GM21528 (cell line): ENCODE data around the gene GLYATL3.

Source experiments
- ATAC-seq: cut with Tn5 transposase; IDR thresholded peaks from one replicate; pipeline ENCODE4 v1.9.1; 2021; ENCODE audit warnings: mild to moderate bottlenecking, moderate library complexity; ENCODE audit not compliant: unreplicated experiment, low FRiP score

The GLYATL3 gene

DNA sequence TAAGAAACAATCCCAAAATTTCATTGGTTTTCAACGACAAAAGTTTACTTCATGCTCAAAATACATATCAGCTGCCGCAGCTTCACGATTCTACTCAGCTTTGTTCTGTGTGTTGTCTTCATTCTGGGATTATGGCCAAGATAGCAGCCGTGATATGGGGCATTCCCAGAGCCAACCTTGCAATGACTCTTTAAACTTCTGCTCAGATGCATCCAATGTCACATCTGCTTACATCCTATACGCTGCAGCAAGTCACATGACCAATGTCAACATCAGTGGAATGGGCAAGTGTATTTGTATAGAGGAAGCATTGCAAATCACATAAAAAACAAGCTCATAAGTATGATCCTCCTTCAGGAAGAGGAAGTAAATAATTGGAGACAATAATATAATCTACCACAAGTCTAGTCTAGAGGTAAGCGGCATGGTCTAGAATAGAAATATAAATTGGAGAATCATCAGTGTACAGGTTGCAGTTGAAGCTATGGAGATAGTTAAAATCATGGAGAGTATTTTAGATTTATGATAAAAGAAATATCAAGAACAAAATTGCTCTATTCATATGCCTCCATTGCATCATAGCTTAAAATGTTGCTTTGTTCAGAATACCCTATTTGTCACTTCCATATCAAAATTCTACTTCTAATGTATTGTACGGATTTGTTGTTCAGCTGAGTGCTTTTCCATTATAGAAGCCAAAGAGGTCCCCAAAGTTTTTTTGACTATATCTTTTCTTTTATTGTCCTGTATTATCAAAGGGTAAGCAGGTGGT lies 43.5 kb downstream of the GLYATL3 start:
- ATAC-seq, result no peak

DNA sequence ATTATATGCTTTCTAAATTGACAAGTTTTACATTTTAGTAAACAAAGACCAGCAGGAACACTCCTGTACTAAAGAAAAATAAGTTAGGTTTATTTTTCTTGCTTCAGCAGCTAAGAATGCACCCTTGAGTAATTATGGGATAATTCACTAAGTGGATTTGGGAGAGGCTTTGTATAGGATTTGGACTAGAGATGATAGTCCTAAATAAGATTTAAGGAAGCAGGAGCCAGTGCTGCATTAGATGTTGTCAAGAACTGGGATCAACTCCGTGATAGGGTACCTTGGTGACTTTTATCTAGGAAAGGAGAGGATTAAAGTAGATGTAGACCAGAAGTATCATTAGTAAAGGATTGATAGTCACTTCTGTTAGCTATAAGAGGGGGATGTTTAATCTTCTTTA lies 46.6 kb downstream of the GLYATL3 start:
- no peak for ATAC-seq

DNA sequence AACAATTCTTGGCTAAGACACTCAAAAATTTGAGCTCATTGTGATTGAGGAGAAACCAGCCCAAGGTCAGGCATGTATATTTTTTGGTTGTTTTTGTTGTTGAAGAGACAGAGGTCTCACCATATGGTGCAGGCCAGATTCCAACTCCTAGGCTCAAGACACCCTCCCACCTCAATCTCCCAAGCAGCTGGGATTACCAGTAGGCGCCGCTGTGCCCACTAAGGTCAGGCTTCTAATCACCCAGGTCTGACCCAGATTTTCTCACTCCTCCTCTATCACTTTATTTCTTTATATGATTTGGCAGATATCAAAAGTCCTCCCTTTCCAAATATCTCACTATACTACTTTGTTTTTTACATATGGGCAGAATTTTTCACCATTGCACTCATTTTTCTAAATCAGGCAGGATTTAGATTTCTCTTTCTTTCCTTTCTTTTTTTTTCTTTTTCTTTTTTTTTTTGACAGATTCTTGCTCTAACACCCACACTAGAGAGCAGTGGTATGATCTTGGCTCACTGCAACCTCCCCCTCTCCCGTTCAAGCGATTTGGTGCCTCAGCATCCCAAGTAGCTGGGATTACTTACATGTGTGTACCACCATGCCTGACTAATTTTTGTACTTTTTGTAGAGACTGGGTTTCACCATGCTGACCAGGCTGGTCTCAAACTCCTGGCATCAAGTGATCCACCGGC lies 49.0 kb downstream of the GLYATL3 start:
- ATAC-seq, result no peak

DNA sequence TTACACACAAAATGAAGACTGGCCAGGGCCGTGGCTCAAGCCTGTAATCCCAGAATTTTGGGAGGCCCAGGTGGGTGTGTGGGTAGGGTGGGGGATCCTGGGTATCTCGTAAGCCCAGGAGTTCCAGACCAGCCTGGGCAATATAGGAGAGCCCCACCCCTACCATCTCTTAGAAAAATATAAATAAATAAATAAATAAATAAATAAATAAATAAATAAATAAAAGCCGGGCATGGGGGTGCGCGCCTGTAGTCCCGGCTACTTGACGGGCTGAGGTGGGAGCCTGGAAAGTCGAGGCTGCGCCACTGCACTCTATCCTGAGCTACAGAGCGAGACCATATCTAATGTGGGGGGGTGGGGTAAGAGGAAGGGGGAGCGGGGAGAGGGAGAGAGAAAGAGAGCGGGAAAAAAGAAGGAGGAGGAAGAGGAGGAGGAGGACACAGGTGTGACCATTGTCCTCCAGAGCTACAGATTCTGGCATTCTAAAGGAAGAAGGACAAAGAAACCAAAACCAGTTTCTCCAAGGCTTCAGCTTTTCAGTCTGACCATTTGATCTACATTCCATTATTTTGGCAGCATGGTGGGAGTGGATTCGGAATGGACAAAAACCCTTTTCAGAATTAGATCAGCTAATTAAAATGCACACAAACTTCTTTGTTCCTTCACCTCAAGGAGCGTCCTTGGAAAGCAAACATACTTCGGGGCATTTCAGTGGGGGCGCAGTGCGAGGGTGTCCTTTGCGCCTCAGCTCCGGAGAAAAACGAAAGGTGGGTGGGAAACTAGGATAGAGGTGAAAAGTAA lies 50.2 kb downstream of the GLYATL3 start:
- ATAC-seq, result no peak

DNA sequence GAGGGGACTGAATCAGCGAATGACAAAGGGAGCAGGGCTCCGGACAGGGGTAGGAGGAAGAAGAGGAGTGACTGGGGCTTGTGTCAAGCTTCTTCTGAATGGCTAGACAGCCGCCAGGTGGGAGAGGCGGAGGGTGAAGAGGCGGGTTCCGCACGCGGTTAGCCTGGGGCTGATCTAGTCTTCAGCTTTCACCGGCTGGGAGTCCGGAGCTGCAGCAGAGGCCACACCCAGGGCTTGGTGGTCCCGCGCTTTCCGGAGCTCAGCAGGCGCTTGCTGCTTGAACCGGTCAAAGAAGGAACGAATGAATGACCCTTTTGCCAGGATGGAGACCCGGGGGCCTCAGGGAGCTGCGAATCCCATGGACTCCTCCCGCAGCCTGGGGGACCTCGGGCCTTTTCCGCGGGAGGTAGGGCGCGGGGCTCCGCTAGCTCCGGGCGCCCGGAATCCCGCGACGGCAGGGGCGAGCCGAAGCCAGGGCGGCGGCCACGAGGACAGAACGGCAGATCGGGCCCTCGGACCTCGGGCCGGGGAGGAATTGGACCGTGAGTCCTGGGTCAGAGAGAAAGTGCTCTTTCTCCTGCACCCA lies 50.9 kb downstream of the GLYATL3 start, which contains the start of gene C6orf141:
TSS of gene C6orf141 (plus strand) at position 177 of the 586 bp plus-strand sequence. CDS start at position 302, 125 bp downstream.
- peak; percentile 78 for ATAC-seq

DNA sequence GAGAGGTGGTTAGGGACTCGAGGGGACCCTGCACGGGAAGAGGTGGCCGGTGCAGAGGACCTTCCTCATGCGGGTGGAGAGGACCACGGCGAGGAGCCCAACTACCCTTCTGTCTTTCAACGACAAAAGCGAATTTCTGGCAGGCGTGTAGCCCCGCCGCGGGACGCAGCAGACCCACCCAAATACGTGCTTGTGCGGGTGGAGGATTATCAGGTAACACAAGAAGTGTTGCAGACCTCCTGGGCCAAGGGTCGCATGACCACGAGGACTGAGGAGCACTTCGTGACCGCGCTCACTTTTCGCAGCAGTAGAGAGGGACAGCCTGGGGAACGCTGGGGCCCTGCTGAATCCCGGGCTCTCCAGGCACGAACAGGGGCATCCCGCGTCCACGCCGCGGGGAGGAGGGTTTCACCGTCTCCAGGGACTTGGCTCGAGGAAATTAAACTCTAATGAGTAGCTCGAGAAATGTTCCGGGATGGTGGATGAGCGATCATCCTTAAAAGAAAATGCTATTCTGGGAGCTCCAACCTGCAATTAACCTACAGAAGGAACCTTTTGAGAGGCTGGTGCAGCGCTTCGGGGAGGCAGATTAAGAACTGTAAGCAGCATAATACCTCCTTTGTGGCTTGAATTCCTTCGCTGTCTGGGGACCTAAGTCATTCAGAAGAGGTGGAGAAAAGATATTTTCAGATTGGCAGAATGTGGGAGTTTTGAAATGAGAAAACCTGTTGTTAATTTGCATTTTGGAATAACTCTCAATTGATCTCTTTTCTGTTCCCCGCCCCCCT lies 51.5 kb downstream of the GLYATL3 start:
- peak; percentile 57 for ATAC-seq

DNA sequence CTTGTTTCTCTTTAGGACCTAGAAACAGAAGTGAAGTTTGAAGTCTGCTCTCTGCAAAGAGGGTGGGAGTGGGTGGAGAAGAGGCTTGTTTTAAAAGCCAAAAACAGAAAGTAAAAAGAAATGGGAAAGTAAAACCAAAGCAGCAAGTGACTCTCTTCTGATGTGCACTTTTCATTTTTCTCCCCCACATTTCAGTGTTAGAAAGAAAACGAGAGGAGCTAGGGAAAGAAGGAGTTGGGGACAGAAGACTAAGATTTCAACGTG lies 52.1 kb downstream of the GLYATL3 start:
- ATAC-seq, result peak; percentile 66

DNA sequence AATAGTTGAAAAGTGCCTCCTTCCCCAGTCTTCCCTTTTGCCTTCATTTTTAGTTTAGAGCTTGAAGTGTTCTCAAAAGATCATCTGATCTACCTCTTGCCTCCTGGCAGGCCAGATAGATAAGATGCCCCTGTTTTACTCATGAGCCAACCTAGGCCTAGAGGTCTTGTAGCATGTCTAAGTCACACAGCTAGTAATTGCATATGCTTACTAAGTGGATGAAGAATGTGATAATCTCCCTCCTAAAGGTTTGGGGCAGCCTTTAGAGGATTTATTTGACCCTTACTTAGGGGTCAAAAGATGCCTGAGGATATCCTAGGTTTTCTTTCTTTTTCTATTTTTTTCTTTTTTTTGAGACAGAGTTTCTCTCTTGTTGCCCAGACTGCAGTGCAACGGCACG lies 52.9 kb downstream of the GLYATL3 start:
- ATAC-seq, result no peak

DNA sequence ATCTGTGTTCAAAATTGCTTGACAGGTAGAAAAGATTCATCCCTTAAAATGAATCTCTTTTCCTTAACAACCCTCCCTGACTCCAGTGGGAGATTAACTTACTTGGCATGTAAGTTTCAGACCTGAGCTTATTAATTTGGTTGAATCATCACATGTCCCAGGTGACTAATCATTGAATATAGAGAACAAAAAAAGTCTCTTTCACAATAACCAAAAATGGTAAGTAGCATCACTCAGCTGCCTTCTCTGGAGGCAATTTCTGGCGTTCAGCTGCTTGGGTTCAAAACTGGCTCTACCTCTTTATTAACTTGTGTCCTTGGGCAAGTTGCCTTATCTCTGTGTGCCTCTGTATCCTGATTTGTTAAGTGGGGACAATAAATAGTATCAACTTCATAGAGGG lies 53.7 kb downstream of the GLYATL3 start:
- ATAC-seq, result no peak

DNA sequence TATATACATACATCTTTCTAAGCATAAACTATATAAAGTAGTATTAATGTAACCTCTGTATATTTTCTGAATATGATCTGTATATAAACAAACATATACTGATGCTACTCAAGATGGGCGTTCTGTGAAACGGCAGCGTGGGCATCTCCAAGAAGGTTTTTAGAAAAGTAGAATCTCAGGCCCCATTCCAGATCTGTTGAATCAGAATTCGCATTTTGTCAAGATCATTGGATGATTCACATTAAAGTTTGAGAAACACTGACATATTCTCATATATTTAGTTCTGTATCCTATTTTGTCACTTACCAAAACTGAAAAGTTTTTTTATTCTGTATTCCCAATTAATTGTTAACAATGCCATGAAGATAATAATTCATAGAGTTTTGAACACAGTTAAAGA lies 56.2 kb downstream of the GLYATL3 start:
- no peak for ATAC-seq

DNA sequence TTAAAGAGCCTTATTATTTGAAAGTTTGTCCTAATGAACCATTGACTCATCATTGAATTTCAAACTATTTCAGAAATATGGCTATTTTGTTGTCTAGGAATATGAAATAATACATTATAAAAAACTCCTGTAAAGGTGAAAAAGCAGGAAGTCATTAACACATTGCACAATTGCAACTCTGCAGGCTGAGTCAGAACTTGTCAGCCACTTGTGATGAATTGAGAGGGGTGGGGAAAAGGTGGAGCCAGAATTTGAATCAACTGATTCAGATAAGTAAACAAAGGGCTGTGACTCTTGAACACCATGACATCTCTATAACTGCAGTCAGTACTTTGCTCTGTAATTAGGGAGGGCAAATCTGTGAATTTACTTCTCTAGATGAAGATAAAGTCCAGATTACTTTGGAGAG lies 56.7 kb downstream of the GLYATL3 start:
- no peak for ATAC-seq

DNA sequence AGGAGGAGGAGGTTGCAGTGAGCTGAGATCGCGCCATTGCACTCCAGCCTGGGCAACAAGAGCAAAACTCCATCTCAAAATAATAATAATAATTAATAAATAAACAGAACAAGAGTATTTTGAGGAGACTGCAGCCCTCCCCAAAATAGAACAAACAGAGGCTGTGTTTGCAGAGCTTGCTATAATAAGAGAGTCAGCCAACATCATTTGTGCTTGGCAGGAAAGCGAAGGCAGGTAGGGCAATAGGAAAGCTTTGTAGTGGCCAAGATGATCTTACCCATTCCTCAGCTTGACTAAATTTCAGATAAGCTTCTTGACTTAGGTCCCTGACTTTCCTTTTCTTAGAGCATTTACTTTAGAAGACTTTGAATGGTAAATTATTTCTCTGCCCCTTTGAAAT lies 57.5 kb downstream of the GLYATL3 start:
- ATAC-seq, result no peak

DNA sequence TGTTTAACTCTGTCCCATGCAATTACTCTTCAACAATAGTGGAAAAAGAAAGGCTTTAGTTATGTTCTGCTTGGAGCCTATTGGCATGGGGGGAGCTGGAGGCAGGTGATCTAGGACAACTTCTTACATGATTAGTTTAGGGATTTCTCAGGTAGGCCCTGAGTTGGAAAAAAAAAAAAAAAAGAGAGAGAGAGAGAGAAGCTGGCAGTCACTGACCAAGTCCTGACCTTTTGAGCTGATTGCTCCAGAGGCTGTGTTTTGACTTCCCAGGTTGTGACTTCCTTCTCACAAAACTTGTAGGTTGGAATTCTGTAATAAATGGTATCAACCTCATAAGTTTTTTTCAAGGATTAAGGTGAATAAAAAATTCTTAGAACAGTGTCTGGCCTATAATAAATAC lies 58.5 kb downstream of the GLYATL3 start:
- ATAC-seq, result no peak

DNA sequence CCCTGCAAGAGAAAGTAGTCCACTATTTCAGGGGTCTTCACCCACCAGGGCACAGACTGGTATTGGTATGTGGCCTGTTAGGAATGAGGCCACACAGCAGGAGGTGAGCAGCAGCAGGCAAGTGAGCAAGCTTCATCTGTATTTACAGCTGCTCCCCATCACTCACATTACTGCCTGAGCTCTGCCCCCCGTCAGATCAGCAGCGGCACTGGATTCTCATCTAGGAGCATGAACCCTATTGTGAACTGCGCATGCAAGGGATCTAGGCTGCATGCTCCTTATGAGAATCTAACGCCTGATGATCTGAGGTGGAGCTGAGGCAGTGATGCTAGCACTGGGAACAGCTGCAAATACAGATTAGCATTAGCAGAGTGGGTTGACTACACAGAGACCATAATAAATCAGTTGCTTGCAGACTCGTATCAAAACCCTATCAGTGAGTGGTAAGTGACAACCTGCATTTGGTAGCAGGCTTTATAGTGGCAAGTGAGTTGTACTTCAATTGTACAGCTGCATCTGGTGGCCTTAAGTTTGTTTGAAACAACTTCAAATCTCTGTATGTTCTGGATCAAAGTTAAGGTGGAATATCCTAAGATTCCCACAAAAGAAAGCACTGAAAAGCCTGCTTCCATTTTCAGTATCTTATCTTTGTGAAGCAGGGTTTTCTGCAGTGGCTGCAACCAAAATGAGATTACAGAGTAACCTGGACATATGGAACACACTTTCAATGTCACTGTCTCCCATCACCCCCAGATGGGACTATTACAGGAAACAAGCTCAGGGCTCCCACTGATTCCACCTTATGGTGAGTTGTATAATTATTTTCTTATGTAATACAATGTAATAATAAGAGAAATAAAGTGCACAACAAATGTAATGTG lies 63.5 kb downstream of the GLYATL3 start:
- ATAC-seq, result no peak

DNA sequence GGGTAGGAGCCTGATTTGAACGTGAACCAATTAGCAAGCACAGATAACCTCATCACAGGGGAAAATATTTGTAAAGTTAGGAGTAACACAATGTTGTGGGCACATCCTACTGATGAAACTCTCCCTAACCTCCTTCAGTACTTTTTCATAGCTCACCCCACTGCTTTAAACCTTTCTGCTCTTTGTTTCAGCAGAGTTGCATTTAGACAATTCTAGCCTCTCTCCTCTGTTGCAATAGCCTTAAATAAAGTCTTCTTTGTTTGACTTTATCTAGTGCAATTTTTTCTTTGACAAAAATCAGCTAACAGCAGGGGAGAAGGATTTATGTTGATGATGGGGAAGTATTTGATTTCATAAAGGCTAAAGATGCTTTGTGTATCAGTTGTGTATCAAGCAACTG lies 64.8 kb downstream of the GLYATL3 start:
- no peak for ATAC-seq

DNA sequence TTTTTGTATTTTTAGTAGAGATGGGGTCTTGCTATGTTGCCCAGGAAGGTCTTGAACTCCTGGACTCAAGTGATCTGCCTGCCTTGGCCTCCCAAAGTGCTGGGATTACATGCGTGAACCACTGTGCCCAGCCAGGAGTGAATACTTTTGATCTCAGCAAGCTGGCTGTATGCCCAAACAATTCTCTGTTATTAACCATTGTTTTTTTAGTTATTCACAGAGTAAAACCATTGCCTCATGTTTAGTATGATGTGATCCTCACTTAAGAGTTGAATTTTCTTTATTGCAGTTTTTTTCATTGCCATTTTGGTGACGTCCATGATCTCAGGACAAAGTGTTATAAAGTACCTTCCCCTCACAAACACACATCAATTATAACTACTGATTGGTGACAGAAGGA lies 65.5 kb downstream of the GLYATL3 start:
- ATAC-seq, result no peak

DNA sequence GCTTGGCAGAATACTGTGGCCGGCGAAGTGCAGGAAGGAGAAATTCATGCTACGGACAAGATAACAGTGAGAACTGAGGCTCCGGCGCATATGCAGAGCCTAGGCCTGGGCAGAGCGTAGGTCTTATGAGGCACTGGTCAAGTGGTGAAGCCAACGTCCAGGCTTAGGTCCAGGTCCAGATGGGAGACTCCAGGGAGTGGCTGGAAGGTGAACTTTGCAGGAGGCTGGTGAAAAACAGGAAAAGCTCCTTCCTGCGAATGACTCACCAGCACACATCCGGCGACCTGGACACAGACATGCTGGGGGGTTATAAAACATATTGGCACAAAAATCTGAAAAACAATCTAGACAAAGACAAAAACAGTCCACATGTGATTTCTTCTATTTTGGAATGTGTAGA lies 66.1 kb downstream of the GLYATL3 start:
- ATAC-seq, result no peak

DNA sequence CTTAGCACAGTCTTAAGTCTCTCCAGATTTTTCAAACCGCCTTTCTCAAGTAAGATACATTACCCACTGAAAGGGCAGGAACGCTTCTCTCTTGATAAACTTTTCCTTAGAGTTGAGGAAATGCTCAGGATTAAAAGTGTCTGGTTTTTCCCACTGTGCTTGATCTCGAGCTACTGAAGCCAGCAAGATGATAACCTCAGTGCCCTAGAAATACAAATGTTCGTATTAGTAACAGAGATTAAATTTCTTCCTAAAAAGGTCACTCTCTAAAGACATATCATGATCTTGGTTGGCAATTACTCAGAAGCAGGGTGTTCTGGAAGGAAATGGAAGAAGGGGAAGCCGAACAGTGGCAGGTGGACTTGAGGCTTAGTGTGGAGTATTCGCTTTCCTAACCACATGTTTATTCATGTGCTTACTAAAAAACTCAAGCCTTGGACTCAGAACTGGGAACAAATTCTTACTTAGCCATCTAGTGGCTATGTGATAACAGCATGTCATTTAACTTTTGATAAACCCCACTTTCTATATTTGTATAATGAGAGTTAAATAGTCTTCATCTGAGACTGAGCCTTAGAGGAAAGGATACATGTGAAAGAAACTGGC lies 70.9 kb downstream of the GLYATL3 start:
- no peak for ATAC-seq

DNA sequence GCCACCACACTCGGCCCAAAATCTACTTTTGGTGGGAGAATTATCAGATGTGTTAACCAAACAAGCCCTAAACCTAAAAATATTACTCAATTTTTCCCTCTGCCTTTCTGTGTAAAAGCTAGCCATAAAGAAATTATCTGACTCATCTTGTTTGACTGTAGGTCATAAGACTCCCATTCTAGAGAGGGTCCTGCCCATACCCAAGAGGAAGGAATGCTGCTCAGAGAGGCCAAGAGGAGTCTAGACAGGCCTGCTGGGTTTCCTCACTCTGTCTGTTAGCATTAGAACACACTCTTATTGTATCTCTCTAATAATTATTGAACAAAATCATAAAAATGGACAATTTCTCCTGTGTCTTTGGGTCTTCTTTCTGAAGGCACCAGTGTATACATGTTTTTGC lies 76.9 kb downstream of the GLYATL3 start:
- no peak for ATAC-seq
